Measurements from ENCODE around the gene AVPR2. TPM values are rescaled to one million over a fixed set of nuclear protein-coding genes. Genes with fewer than 3 reads are reported as not detected.

Gene AVPR2
- total RNA-seq, 1 experiment from 2014 or later: not detected

- no peaks in the 10 kb centered on the region for H3K9me3 ChIP-seq (ENCODE audit: low read length)
- no peaks in the 10 kb centered on the region for H3F3A ChIP-seq (ENCODE audit: low read length, unreplicated experiment)
- no peak for TF ChIP-seq EZH2 (IDR thresholded peaks at IDR 0.05; ENCODE audit: low read length, unreplicated experiment)
- no peak for TF ChIP-seq CTCF (conservative IDR thresholded peaks at IDR 0.05; ENCODE audit: low read depth, low read length)
- no peak for TF ChIP-seq EZH2phosphoT487 (IDR thresholded peaks at IDR 0.05; ENCODE audit: borderline replicate concordance, low read length)
- no peaks in the 10 kb centered on the region for H3K79me2 ChIP-seq (ENCODE audit: low read length)
- no peaks in the 10 kb centered on the region for H3K9me2 ChIP-seq (replicated peaks; ENCODE audit: low read length)
- BruUV-seq (replicated peaks): no TSS peak
- H3K4me1 ChIP-seq (ENCODE audit: insufficient read depth, low read length): no peaks in the 10 kb centered on the region
- no peak overlapping the region for H3K4me2 ChIP-seq (ENCODE audit: low read length)
- DNase-seq (no peak), ATAC-seq (no peak)
- H3K27me3 ChIP-seq (ENCODE audit: low read length): no peaks in the 10 kb centered on the region
- intact Hi-C loops (cut with micrococcal nuclease): no loop called here
- no peak overlapping the region for H3K9ac ChIP-seq (ENCODE audit: low read length)
- no peaks in the 10 kb centered on the region for H4K20me1 ChIP-seq (ENCODE audit: low read length)
- H2AFZ ChIP-seq (ENCODE audit: low read length): no peak overlapping the region
- no peak overlapping the region for H3K27ac ChIP-seq (ENCODE audit: low read length)
- H3K4me3 ChIP-seq (ENCODE audit: low read length): no peak overlapping the region
- ChIA-PET POLR2A (ENCODE audit: unreplicated experiment) (no interaction called here), CTCF (no interaction called here)
- no peaks in the 10 kb centered on the region for H3K36me3 ChIP-seq (ENCODE audit: low read depth, low read length)
Measured at GRCh38 chrX:153873282-153874084, 31.0 kb upstream of the AVPR2 start.

- Histone ChIP-seq H3K9me3 (ENCODE audit: low read length) (no peaks in the 10 kb centered on the region), H3K79me2 (ENCODE audit: low read length) (no peaks in the 10 kb centered on the region), H3K9ac (ENCODE audit: low read length) (no peak overlapping the region), H4K20me1 (ENCODE audit: low read length) (no peaks in the 10 kb centered on the region), H3K4me2 (ENCODE audit: low read length) (no peak overlapping the region), H3K4me1 (ENCODE audit: insufficient read depth, low read length) (no peaks in the 10 kb centered on the region), H3K27ac (ENCODE audit: low read length) (no peak overlapping the region), H2AFZ (ENCODE audit: low read length) (no peak overlapping the region), H3K27me3 (ENCODE audit: low read length) (no peaks in the 10 kb centered on the region), H3K9me2 (replicated peaks; ENCODE audit: low read length) (no peaks in the 10 kb centered on the region), H3F3A (ENCODE audit: low read length, unreplicated experiment) (no peaks in the 10 kb centered on the region), H3K36me3 (ENCODE audit: low read depth, low read length) (no peaks in the 10 kb centered on the region), H3K4me3 (ENCODE audit: low read length) (no peak overlapping the region)
- POLR2A ChIA-PET (ENCODE audit: unreplicated experiment): no interaction called here
- ATAC-seq (no peak), DNase-seq (no peak)
- TF ChIP-seq CTCF (conservative IDR thresholded peaks at IDR 0.05; ENCODE audit: low read depth, low read length) (no peak), EZH2 (IDR thresholded peaks at IDR 0.05; ENCODE audit: low read length, unreplicated experiment) (no peak), EZH2phosphoT487 (IDR thresholded peaks at IDR 0.05; ENCODE audit: borderline replicate concordance, low read length) (no peak)
- BruUV-seq (replicated peaks): no TSS peak
- CTCF ChIA-PET: no interaction called here
- intact Hi-C loops (cut with micrococcal nuclease): no loop called here
Measured at GRCh38 chrX:153874085-153874365, 30.4 kb upstream of the AVPR2 start.

DNA sequence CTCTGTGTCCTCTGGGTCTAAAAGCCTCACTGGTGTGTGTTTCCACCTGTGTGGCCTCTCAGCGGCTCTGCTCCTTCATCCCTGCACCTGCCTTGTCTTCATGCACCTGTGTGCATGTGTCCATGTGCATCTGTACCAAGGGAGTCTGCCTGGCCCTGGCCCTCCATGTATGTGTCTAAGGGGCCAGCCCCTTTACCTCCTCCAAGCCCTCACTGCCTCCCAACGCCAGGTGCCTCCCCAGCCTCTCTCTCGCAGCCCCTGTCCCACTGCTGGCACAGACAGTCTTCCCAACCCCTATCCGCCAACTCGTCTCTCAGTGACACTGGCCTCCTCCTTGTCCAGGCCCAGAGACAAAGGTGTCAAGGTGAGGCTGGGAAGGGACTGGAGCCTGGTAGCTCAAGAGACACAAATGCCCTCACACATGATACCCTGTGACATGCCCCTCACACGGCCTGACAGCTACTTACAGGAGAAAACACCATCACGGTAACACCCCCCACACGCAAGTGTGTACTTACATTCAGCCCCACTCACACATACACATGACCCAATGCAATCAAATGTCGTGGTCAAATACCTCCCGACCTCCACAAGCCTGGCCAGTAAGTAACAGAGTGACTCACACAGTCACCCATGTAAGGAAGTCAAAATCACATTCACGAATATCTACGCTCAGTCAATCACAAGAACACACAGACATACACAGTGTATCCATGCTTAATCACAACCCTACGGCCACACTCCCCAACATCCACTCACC is 29.9 kb upstream of the AVPR2 start:
- Histone ChIP-seq H3K9me3 (ENCODE audit: low read length) (no peaks in the 10 kb centered on the region), H2AFZ (ENCODE audit: low read length) (no peak overlapping the region), H3K4me3 (ENCODE audit: low read length) (no peak overlapping the region), H3K27me3 (ENCODE audit: low read length) (no peaks in the 10 kb centered on the region), H3K27ac (ENCODE audit: low read length) (no peak overlapping the region), H3K9ac (ENCODE audit: low read length) (no peak overlapping the region), H3K4me1 (ENCODE audit: insufficient read depth, low read length) (no peaks in the 10 kb centered on the region), H3K79me2 (ENCODE audit: low read length) (no peaks in the 10 kb centered on the region), H3K9me2 (replicated peaks; ENCODE audit: low read length) (no peaks in the 10 kb centered on the region), H3F3A (ENCODE audit: low read length, unreplicated experiment) (no peaks in the 10 kb centered on the region), H3K4me2 (ENCODE audit: low read length) (no peak overlapping the region), H4K20me1 (ENCODE audit: low read length) (no peaks in the 10 kb centered on the region), H3K36me3 (ENCODE audit: low read depth, low read length) (no peaks in the 10 kb centered on the region)
- ChIA-PET CTCF (no interaction called here), POLR2A (ENCODE audit: unreplicated experiment) (no interaction called here)
- BruUV-seq (replicated peaks): no TSS peak
- no peak for ATAC-seq
- intact Hi-C loops (cut with micrococcal nuclease): no loop called here
- no peak for DNase-seq
- TF ChIP-seq CTCF (conservative IDR thresholded peaks at IDR 0.05; ENCODE audit: low read depth, low read length): no peak
